Suppressor macrophage treated with lipopolysaccharide for 1 hour (primary cell): ENCODE data around the gene HES4.

Experiments
- DNase-seq, 3 donors: peaks; one replicate each; pipeline ENCODE4 v3.0.0-alpha.2; 2020 to 2022

Gene HES4

GRCh38 chr1:965526-966134 lies 34.3 kb downstream of the HES4 start:
- no peak for DNase-seq

- no peak for DNase-seq
These were observed 35.0 kb downstream of the HES4 start for GRCh38 chr1:964691-965525.

GRCh38 chr1:963746-964525 lies 36.0 kb downstream of the HES4 start:
- no peak for DNase-seq

GRCh38 chr1:963301-963651 lies 36.6 kb downstream of the HES4 start:
- no peak for DNase-seq

- no peak for DNase-seq
These were observed 37.3 kb downstream of the HES4 start for GRCh38 chr1:962381-963300.

- peak in 1 of 3 donors; percentile 30 for DNase-seq
These were observed 38.7 kb downstream of the HES4 start for GRCh38 chr1:961132-961669.

GRCh38 chr1:960363-961131 lies 39.4 kb downstream of the HES4 start, which contains the start of gene KLHL17:
KLHL17 (plus strand) TSS chr1:960584; CDS start chr1:960694, 110 bp downstream.
- DNase-seq, result peak; percentile 77 to 93 (median 85)

- no peak for DNase-seq
These were observed 40.0 kb downstream of the HES4 start for GRCh38 chr1:959731-960362.

GRCh38 chr1:958823-959730 lies 40.8 kb downstream of the HES4 start, which contains the start of gene NOC2L:
NOC2L (minus strand) TSS chr1:959256; CDS start chr1:959240, 16 bp downstream.
- DNase-seq, result peak; percentile 91 to 97 (median 97)

GRCh38 chr1:956636-957035 lies 43.3 kb downstream of the HES4 start:
- DNase-seq, result no peak

- DNase-seq, result peak in 1 of 3 donors; percentile 16
These were observed 44.4 kb downstream of the HES4 start for GRCh38 chr1:955474-955873.

GRCh38 chr1:954927-955326 lies 45.0 kb downstream of the HES4 start:
- no peak for DNase-seq

- DNase-seq, result no peak
These were observed 46.2 kb downstream of the HES4 start for GRCh38 chr1:953524-954320.

GRCh38 chr1:952603-953002 lies 47.3 kb downstream of the HES4 start:
- no peak for DNase-seq

- DNase-seq, result no peak
These were observed 47.7 kb downstream of the HES4 start for GRCh38 chr1:952201-952600.

- DNase-seq, result peak in 1 of 3 donors; percentile 22
These were observed 48.5 kb downstream of the HES4 start for GRCh38 chr1:951364-951763.

- DNase-seq, result no peak
These were observed 49.0 kb downstream of the HES4 start for GRCh38 chr1:950881-951280.

GRCh38 chr1:950268-950667 lies 49.6 kb downstream of the HES4 start:
- no peak for DNase-seq
